Trophoblast cell (in vitro differentiated cells and primary cell): Measurements from ENCODE around the gene OST4.

Experiments
- DNase-seq, 2 donors: peaks; one replicate each; pipeline ENCODE4 v3.0.0-alpha.2; 2016
- H2AFZ ChIP-seq: 2 replicates; pipeline ENCODE4 v1.6.1; 2013; ENCODE audit warnings: low read length, moderate library complexity, mild to moderate bottlenecking; ENCODE audit not compliant: insufficient read depth, poor library complexity
- H2AK5ac ChIP-seq: 2 replicates; pipeline ENCODE4 v1.6.1; 2013; ENCODE audit warnings: mild to moderate bottlenecking, low read length
- H2BK120ac ChIP-seq: 2 replicates; pipeline ENCODE4 v1.6.1; 2013; ENCODE audit warnings: low read length, mild to moderate bottlenecking, moderate library complexity; ENCODE audit not compliant: insufficient read depth, poor library complexity
- H2BK12ac ChIP-seq: 2 replicates; pipeline ENCODE4 v1.6.1; 2013; ENCODE audit warnings: mild to moderate bottlenecking, low read length, moderate library complexity
- H2BK5ac ChIP-seq: 2 replicates; pipeline ENCODE4 v1.6.1; 2013; ENCODE audit warnings: low read length, low read depth, moderate library complexity, mild to moderate bottlenecking; ENCODE audit not compliant: poor library complexity
- H3K14ac ChIP-seq: 2 replicates; pipeline ENCODE4 v1.6.1; 2013; ENCODE audit warnings: mild to moderate bottlenecking, low read length
- H3K18ac ChIP-seq: 2 replicates; pipeline ENCODE4 v1.6.1; 2013; ENCODE audit warnings: mild to moderate bottlenecking, low read length
- H3K23ac ChIP-seq: 2 replicates; pipeline ENCODE4 v1.6.1; 2013; ENCODE audit warnings: low read length
- H3K27ac ChIP-seq: 2 replicates; pipeline ENCODE4 v1.5.1; 2013; ENCODE audit warnings: low read depth, mild to moderate bottlenecking, inconsistent platforms, low read length, moderate library complexity
- H3K27me3 ChIP-seq: 2 replicates; pipeline ENCODE4 v1.6.1; 2013; ENCODE audit warnings: inconsistent platforms, mild to moderate bottlenecking, low read length, moderate library complexity; ENCODE audit not compliant: insufficient read depth
- H3K36me3 ChIP-seq, 2 experiments: 1 replicate in 1 of 2; 2 replicates in 1 of 2; pipeline ENCODE4 v1.6.1; 2013; ENCODE audit warnings: low read length in 2 of 2, mild to moderate bottlenecking in 2 of 2, moderate library complexity in 1 of 2; ENCODE audit not compliant: insufficient read depth in 2 of 2, control insufficient read depth in 1 of 2
- H3K4ac ChIP-seq: 2 replicates; pipeline ENCODE4 v1.6.1; 2013; ENCODE audit warnings: low read depth, mild to moderate bottlenecking, low read length, moderate library complexity
- H3K4me1 ChIP-seq, 2 experiments: 1 replicate in 1 of 2; 2 replicates in 1 of 2; pipeline ENCODE4 v1.6.1; 2013; ENCODE audit warnings: low read length in 2 of 2, mild to moderate bottlenecking in 2 of 2, moderate library complexity in 1 of 2; ENCODE audit not compliant: insufficient read depth in 2 of 2, control insufficient read depth in 1 of 2
- H3K4me2 ChIP-seq: 2 replicates; pipeline ENCODE4 v1.6.1; 2013; ENCODE audit warnings: inconsistent platforms, mild to moderate bottlenecking, low read length, moderate library complexity
- H3K4me3 ChIP-seq: 2 replicates; pipeline ENCODE4 v1.5.1; 2013; ENCODE audit warnings: mild to moderate bottlenecking, low read depth, low read length, inconsistent platforms
- H3K79me1 ChIP-seq: one replicate; pipeline ENCODE4 v1.6.1; 2013; ENCODE audit warnings: low read length
- H3K79me2 ChIP-seq: 2 replicates; pipeline ENCODE4 v1.6.1; 2013; ENCODE audit warnings: low read length, mild to moderate bottlenecking; ENCODE audit not compliant: control insufficient read depth, insufficient read depth, poor library complexity
- H3K9ac ChIP-seq: 2 replicates; pipeline ENCODE4 v1.6.1; 2013; ENCODE audit warnings: mild to moderate bottlenecking, low read length
- H3K9me3 ChIP-seq: 2 replicates; pipeline ENCODE4 v1.6.1; 2013; ENCODE audit warnings: low read depth, mild to moderate bottlenecking, control low read depth, inconsistent platforms, low read length; ENCODE audit not compliant: insufficient read depth
- H4K12ac ChIP-seq: 2 replicates; pipeline ENCODE4 v1.6.1; 2013; ENCODE audit warnings: low read depth, mild to moderate bottlenecking, low read length, moderate library complexity
- H4K8ac ChIP-seq: 2 replicates; pipeline ENCODE4 v1.6.1; 2013; ENCODE audit warnings: low read depth, mild to moderate bottlenecking, low read length, moderate library complexity
- H4K91ac ChIP-seq: one replicate; pipeline ENCODE4 v1.6.1; 2013; ENCODE audit warnings: low read depth, mild to moderate bottlenecking, low read length, moderate library complexity
- whole genome bisulfite sequencing: extraction: QIAGEN DNeasy Blood & Tissue Kit; methylation state at CpG from one replicate; pipeline ENCODE4 v1.1.7; 2013; ENCODE audit warnings: missing lambda C conversion rate; ENCODE audit not compliant: insufficient read length, insufficient coverage; ENCODE audit errors: extremely low coverage; 5-methylcytosine and 5-hydroxymethylcytosine counted together

The OST4 gene

DNA sequence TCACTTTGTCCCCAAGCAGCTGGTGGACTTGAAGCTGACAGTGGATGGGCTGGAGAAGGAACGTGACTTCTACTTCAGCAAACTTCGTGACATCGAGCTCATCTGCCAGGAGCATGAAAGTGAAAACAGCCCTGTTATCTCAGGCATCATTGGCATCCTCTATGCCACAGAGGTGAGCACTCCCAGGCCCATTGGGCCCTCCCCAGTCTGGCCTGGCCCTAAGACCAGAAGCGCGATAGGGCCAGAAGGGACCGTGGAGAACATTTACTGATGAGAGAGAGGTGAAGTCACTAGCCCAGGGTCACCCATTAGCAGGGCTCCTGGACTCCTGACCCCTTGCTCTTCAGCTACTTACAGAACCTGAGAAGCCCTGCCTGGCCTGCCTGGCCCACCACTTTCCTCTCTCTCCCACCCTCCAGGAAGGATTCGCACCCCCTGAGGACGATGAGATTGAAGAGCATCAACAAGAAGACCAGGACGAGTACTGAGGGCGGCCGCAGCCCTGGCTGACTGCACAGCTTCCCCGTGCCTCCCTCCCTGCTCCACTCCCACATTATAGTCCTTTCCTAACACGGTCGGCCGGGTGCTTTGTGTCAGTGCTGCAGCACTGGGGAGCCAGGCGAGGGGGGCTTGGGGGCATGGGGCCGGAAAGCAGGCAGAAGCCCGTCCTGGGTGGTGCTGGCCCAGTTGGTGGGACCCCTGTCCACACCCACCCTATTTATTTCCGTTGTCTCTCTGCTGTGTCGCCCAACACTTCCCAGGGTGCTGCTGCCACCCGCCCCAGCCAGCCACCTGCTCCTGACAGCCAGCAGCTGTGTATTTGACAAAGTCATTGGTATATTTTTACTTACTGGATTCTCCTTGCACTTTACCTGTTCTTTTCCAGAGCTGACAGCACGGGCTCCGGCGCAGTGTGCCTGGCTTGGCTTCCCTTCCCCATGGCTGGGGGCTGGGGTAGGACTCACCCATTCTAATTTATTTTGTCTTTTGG lies 45.3 kb downstream of the OST4 start:
- Histone ChIP-seq H4K12ac (no peak overlapping the region), H3K4me2 (no peak overlapping the region), H4K91ac (no peak overlapping the region), H3K27ac (no peak overlapping the region), H3K79me2 (no peaks in the 10 kb centered on the region), H3K27me3 (no peaks in the 10 kb centered on the region), H2AFZ (no peak overlapping the region), H3K14ac (no peak overlapping the region), H3K4ac (no peak overlapping the region), H3K23ac (no peak overlapping the region), H3K18ac (no peak overlapping the region), H2AK5ac (no peak overlapping the region), H4K8ac (no peak overlapping the region), H3K9me3 (no peaks in the 10 kb centered on the region), H3K9ac (no peak overlapping the region), H2BK5ac (no peak overlapping the region), H2BK120ac (no peak overlapping the region), H3K36me3 (peaks cover 39 to 42% of the 10 kb centered on the region in 2 experiments), H3K4me3 (no peak overlapping the region), H3K4me1 (peaks cover 11 to 13% of the 10 kb centered on the region in 2 experiments), H2BK12ac (no peak overlapping the region), H3K79me1 (peaks cover 2% of the 10 kb centered on the region)
- no CpG with 5 or more reads among the region's 24 CpGs for WGBS
- DNase-seq, result no peak

DNA sequence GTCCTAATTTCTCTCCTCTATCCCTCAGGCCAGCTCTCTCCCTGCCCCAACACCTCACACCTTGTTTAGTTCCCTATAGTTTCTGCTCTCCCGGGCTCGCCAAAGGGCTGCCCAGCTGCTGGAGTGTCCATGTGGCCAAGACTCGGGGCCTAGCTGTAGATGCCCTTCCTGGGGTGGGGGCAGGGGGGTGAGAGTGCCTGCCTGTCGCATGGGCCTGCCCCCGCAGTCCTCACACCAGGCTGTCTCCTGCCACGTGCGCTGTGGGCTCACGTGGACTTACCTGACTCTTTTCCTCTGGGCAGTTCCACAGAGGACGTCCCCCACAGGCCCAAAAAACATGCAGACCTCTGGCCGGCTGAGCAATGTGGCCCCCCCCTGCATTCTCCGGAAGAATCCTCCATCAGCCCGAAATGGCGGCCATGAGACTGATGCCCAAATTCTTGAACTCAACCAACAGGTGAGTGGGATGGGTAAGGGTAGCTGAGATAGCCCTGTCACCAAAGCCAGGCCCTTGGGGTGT lies 46.1 kb downstream of the OST4 start:
- H3K4me3 ChIP-seq, result no peak overlapping the region
- H4K91ac ChIP-seq, result no peak overlapping the region
- H3K27ac ChIP-seq, result no peak overlapping the region
- H2AK5ac ChIP-seq, result no peak overlapping the region
- WGBS, result no CpG with 5 or more reads among the region's 13 CpGs
- no peak overlapping the region for H2BK120ac ChIP-seq
- peaks cover 2% of the 10 kb centered on the region for H3K79me1 ChIP-seq
- no peak overlapping the region for H2BK12ac ChIP-seq
- H3K4ac ChIP-seq, result no peak overlapping the region
- H3K23ac ChIP-seq, result no peak overlapping the region
- H2BK5ac ChIP-seq, result no peak overlapping the region
- no peak overlapping the region for H4K12ac ChIP-seq
- peaks cover 39 to 42% of the 10 kb centered on the region in 2 experiments for H3K36me3 ChIP-seq
- no peak for DNase-seq
- no peak overlapping the region for H4K8ac ChIP-seq
- no peak overlapping the region for H3K18ac ChIP-seq
- H3K27me3 ChIP-seq, result no peaks in the 10 kb centered on the region
- H3K14ac ChIP-seq, result no peak overlapping the region
- no peak overlapping the region for H2AFZ ChIP-seq
- no peak overlapping the region for H3K9ac ChIP-seq
- no peaks in the 10 kb centered on the region for H3K9me3 ChIP-seq
- peaks cover 14% of the 10 kb centered on the region in 2 experiments for H3K4me1 ChIP-seq
- no peaks in the 10 kb centered on the region for H3K79me2 ChIP-seq
- H3K4me2 ChIP-seq, result no peak overlapping the region

DNA sequence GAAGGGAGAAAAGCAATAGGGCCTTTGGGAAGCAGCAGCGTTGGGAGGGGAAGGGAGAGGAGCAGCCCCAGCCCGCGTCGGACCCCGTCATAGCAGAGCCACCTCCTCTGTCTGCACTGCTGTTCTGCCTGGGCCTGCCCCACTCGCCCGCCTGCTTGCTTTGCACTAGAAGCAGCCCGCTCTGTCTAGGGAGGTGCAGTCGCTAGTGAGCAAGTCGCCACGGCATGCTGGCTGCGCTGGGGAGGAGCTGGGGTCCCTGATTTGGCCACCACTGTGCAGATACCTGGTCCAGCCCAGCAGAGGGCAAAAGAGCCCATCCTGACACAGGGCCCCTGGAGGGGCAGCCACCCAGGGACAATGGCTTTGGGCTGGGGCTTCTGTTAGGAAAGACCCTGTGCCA lies 46.6 kb downstream of the OST4 start:
- no peak overlapping the region for H3K18ac ChIP-seq
- no peak overlapping the region for H4K91ac ChIP-seq
- H3K4ac ChIP-seq, result no peak overlapping the region
- no peak overlapping the region for H4K12ac ChIP-seq
- H3K4me1 ChIP-seq, result peaks cover 15 to 17% of the 10 kb centered on the region in 2 experiments
- no peak overlapping the region for H3K4me2 ChIP-seq
- no peaks in the 10 kb centered on the region for H3K27me3 ChIP-seq
- WGBS, result no CpG with 5 or more reads among the region's 12 CpGs
- H3K4me3 ChIP-seq, result no peak overlapping the region
- H3K9ac ChIP-seq, result no peak overlapping the region
- no peaks in the 10 kb centered on the region for H3K79me2 ChIP-seq
- peaks cover 3% of the 10 kb centered on the region for H3K79me1 ChIP-seq
- H3K23ac ChIP-seq, result no peak overlapping the region
- H2BK120ac ChIP-seq, result no peak overlapping the region
- DNase-seq, result no peak
- H3K27ac ChIP-seq, result no peak overlapping the region
- H2BK12ac ChIP-seq, result no peak overlapping the region
- H4K8ac ChIP-seq, result no peak overlapping the region
- no peak overlapping the region for H2AK5ac ChIP-seq
- H2BK5ac ChIP-seq, result no peak overlapping the region
- no peak overlapping the region for H3K14ac ChIP-seq
- peaks cover 37 to 42% of the 10 kb centered on the region in 2 experiments for H3K36me3 ChIP-seq
- H3K9me3 ChIP-seq, result no peaks in the 10 kb centered on the region
- no peak overlapping the region for H2AFZ ChIP-seq

DNA sequence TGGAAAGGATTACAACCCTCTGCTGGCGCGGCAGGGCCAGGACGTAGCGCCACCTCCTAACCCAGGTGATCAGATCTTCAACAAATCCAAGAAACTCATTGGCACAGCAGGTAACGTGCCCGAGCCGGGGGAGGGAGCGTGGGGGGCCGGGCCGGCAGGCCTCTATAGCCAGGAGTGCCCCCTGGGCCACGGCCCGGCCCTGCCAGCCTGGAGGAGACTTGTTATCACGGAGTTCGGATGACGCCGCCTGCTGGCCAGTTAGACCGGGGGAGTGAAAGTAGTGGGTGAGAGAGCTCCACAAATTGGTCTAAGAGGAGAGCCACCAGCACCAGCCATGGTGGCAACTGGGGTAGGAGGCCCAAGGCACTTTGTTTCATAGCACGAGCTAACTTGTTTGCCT lies 47.3 kb downstream of the OST4 start:
- no peak overlapping the region for H3K4ac ChIP-seq
- H3K14ac ChIP-seq, result no peak overlapping the region

More for the DNA sequence above, 47.3 kb downstream of the OST4 start:
- no peaks in the 10 kb centered on the region for H3K27me3 ChIP-seq
- peaks cover 15 to 16% of the 10 kb centered on the region in 2 experiments for H3K4me1 ChIP-seq
- H3K27ac ChIP-seq, result no peak overlapping the region
- H2AFZ ChIP-seq, result no peak overlapping the region
- H4K91ac ChIP-seq, result no peak overlapping the region
- H4K8ac ChIP-seq, result no peak overlapping the region
- no peak overlapping the region for H2AK5ac ChIP-seq
- no peak overlapping the region for H3K23ac ChIP-seq
- DNase-seq, result no peak
- peaks cover 37 to 42% of the 10 kb centered on the region in 2 experiments for H3K36me3 ChIP-seq
- H3K4me3 ChIP-seq, result no peak overlapping the region
- H3K18ac ChIP-seq, result no peak overlapping the region
- peaks cover 4% of the 10 kb centered on the region for H3K79me1 ChIP-seq
- no peak overlapping the region for H2BK5ac ChIP-seq
- H3K4me2 ChIP-seq, result no peak overlapping the region
- H3K79me2 ChIP-seq, result no peaks in the 10 kb centered on the region
- no CpG with 5 or more reads among the region's 18 CpGs for WGBS
- no peak overlapping the region for H2BK120ac ChIP-seq
- no peaks in the 10 kb centered on the region for H3K9me3 ChIP-seq
- no peak overlapping the region for H2BK12ac ChIP-seq
- H3K9ac ChIP-seq, result no peak overlapping the region
- H4K12ac ChIP-seq, result no peak overlapping the region
